Activated CD4-positive, CD25-positive, alpha-beta regulatory T cell treated with anti-CD3 and anti-CD28 coated beads, Interleukin-2, amount 50 U/mL, for 24 hours (primary cell): ENCODE data around the gene ZNG1B.
"Not testable (repeated sequence)": the region's sequence is repeated elsewhere in the genome, so short reads cannot be mapped to it uniquely, and the experiment has no call there.

ENCODE experiments used
- ATAC-seq, 2 donors: fragments of 150-1000 bp; cut with Tn5 transposase; one replicate each; pipeline ENCODE4 v1.10.0; 2021; ENCODE audit warnings: mild to moderate bottlenecking in 1 of 2, moderate library complexity in 1 of 2

The ZNG1B gene

GRCh38 chr2:113437508-113438465 is at the start of gene ZNG1B:
Gene ZNG1B, plus strand, starts transcription at chr2:113437691. Its CDS starts 178 bp downstream, at chr2:113437869.
- not testable (repeated sequence) for ATAC-seq

GRCh38 chr2:113390124-113390849 is 47.2 kb upstream of the ZNG1B start:
- peak; percentile 78 to 83 for ATAC-seq

- no peak for ATAC-seq
Observed at GRCh38 chr2:113391073-113391472, 46.4 kb upstream of the ZNG1B start.

GRCh38 chr2:113406114-113406513 is 31.4 kb upstream of the ZNG1B start:
- no peak for ATAC-seq

- no peak for ATAC-seq
Observed at GRCh38 chr2:113407446-113408099, 29.9 kb upstream of the ZNG1B start.

GRCh38 chr2:113411725-113412352 is 25.7 kb upstream of the ZNG1B start:
- not testable (repeated sequence) for ATAC-seq

GRCh38 chr2:113412774-113413173 is 24.7 kb upstream of the ZNG1B start:
- ATAC-seq: not testable (repeated sequence)

- not testable (repeated sequence) for ATAC-seq
Observed at GRCh38 chr2:113431773-113432172, 5.7 kb upstream of the ZNG1B start.

GRCh38 chr2:113433468-113433867 is 4.0 kb upstream of the ZNG1B start:
- ATAC-seq: not testable (repeated sequence)

- not testable (repeated sequence) for ATAC-seq
Observed at GRCh38 chr2:113465770-113466169, 28.3 kb downstream of the ZNG1B start.

GRCh38 chr2:113476688-113477368 is 39.3 kb downstream of the ZNG1B start:
- not testable (repeated sequence) for ATAC-seq

GRCh38 chr2:113496527-113496926 is 59.0 kb downstream of the ZNG1B start:
- not testable (repeated sequence) for ATAC-seq

- ATAC-seq: not testable (repeated sequence)
Observed at GRCh38 chr2:113498365-113498764, 60.9 kb downstream of the ZNG1B start, which contains the start of gene FOXD4L1. Gene FOXD4L1, plus strand, starts transcription at chr2:113498665. Its CDS starts 592 bp downstream, at chr2:113499257.

GRCh38 chr2:113499019-113499885 is 61.8 kb downstream of the ZNG1B start:
- not testable (repeated sequence) for ATAC-seq

GRCh38 chr2:113499886-113500722 is 62.6 kb downstream of the ZNG1B start:
- ATAC-seq: not testable (repeated sequence)

GRCh38 chr2:113500723-113501038 is 63.2 kb downstream of the ZNG1B start:
- not testable (repeated sequence) for ATAC-seq

- peak in 1 of 2 donors; percentile 18 for ATAC-seq
Observed at GRCh38 chr2:113502216-113503093, 65.0 kb downstream of the ZNG1B start.
